GM20000 (cell line): ENCODE data around the gene CLNK.

Source experiments
- DNase-seq: peaks from one replicate; pipeline ENCODE4 v3.0.0; 2012; ENCODE audit warnings: low spot score
- TF ChIP-seq, protein P1 (sequence below): IDR thresholded peaks from 2 replicates; pipeline ENCODE4 v1.5.1; 2012; ENCODE audit warnings: mild to moderate bottlenecking, control low read depth; ENCODE audit errors: extremely low read depth, missing control alignments

CLNK gene

DNA sequence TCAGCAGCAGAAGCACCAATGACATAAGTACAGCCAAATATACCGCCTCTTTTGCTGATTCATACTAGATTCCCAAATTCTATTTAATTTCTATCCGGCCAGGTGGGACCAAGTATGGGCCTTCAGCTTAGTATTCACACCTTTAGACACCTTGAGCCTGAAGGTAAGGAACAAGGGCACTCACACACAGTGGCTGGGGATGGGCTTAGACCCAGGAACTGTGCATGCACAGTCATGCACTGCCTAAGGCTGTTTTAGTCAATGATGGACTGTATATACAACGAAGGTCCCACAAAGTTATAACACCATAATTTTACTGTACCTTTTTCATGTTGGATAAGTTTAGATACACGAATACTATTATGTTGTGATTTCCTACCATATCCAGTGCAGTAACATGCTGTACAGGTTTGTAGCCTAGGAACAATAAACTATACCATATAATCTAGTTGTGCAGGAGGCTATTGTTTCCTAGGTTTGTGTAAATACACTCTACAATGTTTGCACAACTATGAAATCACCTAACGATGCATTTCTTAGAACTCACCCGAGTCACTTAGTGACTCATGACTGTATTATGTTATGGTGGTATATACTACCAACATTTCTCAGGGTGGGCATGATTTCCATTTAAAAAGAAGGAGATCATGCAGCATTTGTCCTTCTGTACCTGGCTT, 9.7 kb upstream of the CLNK start:
- DNase-seq, result no peak
- TF ChIP-seq, protein P1, sequence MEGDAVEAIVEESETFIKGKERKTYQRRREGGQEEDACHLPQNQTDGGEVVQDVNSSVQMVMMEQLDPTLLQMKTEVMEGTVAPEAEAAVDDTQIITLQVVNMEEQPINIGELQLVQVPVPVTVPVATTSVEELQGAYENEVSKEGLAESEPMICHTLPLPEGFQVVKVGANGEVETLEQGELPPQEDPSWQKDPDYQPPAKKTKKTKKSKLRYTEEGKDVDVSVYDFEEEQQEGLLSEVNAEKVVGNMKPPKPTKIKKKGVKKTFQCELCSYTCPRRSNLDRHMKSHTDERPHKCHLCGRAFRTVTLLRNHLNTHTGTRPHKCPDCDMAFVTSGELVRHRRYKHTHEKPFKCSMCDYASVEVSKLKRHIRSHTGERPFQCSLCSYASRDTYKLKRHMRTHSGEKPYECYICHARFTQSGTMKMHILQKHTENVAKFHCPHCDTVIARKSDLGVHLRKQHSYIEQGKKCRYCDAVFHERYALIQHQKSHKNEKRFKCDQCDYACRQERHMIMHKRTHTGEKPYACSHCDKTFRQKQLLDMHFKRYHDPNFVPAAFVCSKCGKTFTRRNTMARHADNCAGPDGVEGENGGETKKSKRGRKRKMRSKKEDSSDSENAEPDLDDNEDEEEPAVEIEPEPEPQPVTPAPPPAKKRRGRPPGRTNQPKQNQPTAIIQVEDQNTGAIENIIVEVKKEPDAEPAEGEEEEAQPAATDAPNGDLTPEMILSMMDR, result no peak

DNA sequence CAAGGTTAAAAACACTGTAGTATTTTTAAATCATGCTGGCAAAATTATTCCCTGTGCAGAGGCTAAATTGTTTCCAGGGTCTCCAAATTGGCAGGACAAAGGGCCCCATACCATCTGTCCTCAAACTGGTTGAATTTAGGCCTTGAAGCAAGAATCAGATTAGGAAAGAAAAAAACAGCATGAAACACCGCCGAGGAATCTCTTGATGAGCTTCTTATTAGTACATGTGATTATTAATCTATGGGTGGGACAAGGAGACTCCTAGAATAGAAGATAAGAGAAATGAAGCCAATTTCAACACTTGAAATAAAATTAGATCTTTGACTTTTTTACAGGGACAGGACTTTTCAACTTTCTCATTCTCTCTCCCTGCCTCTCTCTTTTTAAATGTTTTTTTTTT, 7.1 kb upstream of the CLNK start:
- no peak for DNase-seq
- TF ChIP-seq, protein P1, result no peak

DNA sequence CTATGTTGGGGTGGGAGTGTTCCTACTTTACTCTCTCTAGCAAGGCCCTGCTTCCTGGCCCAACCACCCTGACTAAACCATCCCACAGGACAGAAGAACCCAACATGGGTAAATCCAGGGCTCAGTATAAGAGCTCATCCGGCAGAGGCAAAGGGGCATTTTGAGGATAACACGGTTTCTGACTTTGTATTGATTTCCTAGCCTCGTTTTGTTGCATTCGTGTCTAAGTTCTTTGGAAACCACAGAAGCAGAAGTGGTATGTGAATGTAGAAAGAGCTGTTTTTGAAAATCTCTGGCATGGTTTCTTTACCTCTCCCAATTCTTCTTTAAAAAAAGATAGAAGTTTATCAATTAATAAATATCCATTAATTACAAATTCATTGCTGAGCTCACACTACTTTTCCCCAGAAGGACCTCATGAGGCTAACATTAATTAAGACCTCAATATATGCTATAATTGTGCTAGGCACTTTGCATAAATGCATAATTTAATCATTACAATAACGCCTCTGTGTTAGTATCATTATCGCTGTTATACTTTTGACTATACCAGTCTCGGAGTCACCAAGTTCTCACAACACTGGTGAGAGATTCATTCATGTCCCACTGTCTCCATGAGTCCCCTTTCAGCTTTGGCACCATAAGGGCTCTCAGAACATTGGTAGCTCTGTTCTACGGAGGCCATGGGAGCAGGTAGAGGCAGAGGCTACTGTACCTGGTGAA, 5.8 kb upstream of the CLNK start:
- TF ChIP-seq, protein P1, result no peak
- no peak for DNase-seq

DNA sequence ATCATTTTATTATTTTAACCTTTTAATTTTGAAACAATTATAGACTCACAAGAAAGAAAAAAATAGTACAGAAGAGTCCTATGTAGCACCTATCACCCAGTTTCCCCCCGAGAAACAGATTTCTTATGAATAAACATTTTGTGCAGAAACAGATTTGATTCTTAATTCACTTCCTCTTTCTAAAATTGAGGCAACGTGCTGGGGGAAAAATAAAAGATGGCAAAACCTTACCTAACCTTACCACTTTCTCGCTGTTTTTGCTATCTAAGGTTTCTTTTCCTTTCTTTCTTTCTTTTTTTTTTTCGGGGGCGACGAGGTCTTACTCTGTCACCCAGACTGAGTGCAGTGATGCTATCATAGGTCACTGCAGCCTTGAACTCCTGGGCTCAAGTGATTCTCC, 4.3 kb upstream of the CLNK start:
- TF ChIP-seq, protein P1, result no peak
- no peak for DNase-seq

DNA sequence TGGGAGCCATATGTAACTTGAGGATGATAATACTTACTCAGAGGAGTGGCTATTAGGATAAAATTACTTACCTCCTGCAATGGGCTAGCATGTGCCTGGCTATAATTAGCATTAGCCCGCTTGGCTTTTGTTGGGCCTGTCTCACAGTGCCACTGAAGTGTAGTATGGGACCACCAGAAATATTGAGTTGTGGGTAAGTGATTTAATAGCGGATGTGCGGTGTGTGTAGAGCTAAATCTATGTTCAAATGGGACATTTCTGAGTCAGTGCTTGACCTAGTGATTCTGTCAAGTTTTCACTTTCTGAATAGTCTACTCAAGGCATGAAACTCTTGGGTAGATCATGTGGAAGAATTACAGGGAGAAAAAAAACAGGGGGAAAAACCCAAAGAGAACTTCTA, 3.5 kb upstream of the CLNK start:
- TF ChIP-seq, protein P1, result no peak
- DNase-seq, result peak; percentile 37

DNA sequence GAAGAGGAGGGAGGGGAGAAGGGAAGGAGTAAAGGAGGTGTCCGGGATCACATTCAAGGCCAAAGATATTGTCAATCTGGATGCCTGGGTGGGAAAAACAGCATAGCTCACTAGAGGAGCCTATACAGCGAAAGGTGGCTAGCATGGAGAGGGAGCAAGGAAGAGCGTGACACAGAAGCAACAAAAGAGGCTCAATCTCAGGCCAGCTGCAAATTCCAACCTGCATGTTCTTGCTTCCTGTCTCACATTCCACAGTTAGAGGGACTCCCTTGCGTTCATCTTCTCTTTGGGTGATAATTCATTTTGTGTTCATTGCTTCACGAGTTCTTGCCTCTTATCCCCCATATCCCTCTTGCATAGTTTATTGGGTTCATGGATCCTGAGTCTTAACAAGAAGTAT, 3.0 kb upstream of the CLNK start:
- TF ChIP-seq, protein P1, result no peak
- DNase-seq, result no peak

DNA sequence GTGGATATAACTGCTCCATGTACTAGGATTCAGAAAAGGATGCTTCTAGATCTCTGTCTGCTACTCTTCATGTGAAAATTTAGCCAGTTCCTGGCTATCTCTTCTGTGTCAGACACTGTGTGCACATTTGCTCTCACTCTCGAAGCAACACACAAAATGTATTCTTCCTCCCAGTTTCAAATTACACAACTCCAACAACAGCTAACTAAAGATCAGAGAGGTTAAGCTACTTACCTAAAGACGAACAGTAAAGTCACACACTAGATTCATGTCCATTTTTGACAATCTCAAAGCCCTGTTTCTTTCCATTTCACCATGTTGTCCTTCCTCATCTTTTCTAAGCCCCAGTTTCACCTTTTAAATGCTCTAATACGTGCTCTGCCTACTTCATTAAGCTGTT, 2.2 kb downstream of the CLNK start:
- TF ChIP-seq, protein P1, result no peak
- no peak for DNase-seq
